GM19099 (cell line): Measurements from ENCODE around the gene USP3.

Experiments used
- POLR2A ChIP-seq: IDR thresholded peaks from 3 replicates; pipeline ENCODE4 v1.6.1; 2011; ENCODE audit warnings: low read depth; ENCODE audit not compliant: insufficient read length; ENCODE audit errors: extremely low read depth

USP3 gene

DNA sequence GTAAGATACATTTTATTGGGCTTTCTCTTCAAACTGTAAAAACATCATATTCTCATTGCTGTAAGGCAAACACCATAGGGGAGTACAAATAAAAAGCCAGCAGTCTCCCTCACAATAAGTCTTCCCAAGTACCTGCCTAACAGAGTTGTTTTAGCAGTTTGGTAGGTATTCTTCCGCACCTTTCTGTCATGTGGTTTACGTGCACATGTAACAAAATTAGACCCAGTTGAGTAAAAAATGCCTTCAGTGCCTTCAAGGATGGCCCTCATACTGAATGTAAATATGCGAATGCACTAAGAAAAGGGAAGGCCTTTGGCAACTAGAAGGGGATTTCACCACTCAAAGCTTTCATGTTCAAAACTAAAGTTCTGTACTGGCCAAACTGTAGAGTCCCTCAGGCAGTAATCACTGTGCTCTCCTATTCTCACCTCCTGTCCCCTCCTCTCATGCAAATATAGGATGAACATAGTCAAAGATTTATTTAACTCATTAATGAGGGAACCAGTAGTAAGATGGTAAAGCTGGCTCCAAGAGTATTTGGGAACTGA, 26.4 kb downstream of the USP3 start:
- TF ChIP-seq POLR2A: no peak

DNA sequence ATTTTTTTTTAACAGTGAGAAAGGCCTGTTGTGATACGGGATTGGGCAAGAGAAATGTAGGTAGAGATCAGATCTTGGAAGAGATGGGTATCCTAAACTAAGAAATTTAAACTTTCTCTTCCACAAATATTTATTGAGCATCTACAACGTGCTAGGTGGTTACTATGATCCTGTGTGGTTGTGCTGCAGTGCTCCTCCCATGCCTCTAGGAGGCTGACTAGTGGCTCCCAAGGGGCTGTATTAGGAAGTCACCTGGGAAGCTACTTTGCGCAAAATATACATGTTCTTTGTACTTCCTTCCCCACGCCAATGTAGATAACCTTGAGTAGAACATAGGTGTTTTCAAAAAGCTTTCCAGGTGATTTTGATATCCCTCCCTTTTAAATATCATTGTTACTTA, 27.2 kb downstream of the USP3 start:
- no peak for TF ChIP-seq POLR2A

DNA sequence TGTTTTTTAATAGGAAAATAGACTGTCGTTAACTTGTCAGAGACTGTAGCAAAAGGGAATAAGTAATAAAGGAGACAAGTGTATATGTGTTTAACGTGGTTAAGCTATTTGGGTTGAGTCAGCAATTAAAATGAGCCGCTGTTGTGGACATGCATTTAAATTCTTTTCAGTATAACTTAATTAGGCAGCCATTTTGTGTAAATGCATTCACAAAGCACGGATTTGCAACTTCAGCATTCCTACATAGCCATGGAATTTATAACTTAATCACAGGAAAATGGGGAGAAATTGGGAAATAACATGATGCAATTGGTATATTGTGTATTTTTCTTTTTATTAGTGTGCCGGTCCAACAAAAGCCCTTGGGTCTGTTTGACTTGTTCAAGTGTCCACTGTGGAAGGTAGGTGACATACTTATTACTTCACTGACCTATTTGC, 27.9 kb downstream of the USP3 start:
- TF ChIP-seq POLR2A: no peak

DNA sequence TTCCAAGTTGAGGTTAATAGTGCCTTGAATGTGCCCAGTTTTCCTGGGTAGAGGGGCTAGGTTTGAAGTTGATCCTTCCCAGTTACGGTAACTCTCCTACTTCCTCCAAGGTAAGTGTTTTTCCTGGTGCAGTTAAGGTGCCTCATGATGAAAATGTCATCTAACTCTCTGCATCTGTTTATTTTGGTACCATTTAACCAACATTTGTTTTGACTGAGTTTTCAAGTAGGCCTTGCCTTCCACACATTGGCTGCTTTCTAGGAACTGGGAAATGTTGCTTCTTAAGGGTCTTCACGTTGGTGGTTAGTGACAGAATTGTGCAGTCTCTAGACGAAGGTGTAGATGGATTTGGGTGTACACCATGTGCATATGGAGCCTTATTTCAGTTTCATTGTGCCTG, 31.3 kb downstream of the USP3 start:
- TF ChIP-seq POLR2A: no peak

- no peak for TF ChIP-seq POLR2A
Measured at GRCh38 chr15:63538876-63539275, 34.5 kb downstream of the USP3 start.

DNA sequence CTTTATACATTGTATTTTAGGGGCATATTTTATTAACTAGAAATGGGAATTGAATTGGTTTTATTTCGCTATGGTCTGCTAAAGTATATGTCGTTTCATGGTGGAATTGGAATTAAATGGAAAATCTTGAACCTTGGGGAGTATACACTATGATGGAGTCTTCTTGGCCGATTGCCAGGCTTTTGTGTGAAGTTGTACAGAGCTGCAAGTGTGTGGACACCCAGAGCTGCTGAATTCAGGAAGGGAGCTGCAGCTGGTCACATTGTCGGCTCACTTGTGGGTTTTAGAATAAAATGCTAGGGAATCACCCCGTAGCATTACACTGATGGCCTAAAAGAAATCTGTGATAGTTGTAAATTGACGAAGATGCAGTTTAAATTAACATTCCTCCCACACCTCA, 35.1 kb downstream of the USP3 start:
- TF ChIP-seq POLR2A: no peak

GRCh38 chr15:63539998-63540397, 35.6 kb downstream of the USP3 start:
- TF ChIP-seq POLR2A: no peak

DNA sequence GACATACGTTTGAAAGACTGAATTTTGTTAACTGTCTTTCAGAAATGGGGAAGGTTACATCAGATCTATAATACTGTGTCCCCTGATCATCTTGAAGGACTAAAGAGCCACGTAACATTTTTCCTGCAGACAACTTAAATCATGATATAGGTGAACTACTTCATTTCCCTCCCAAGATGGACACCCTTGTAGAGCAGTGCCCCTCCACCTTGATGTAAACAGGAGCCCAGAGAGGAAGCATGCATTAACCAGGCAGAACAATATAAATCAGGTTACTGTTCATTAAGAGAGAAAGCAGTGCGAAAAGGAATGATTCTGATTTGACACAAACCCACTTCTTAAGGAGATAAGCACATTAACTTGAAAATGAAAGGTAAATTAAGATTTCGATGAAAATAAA, 36.1 kb downstream of the USP3 start:
- TF ChIP-seq POLR2A: no peak

DNA sequence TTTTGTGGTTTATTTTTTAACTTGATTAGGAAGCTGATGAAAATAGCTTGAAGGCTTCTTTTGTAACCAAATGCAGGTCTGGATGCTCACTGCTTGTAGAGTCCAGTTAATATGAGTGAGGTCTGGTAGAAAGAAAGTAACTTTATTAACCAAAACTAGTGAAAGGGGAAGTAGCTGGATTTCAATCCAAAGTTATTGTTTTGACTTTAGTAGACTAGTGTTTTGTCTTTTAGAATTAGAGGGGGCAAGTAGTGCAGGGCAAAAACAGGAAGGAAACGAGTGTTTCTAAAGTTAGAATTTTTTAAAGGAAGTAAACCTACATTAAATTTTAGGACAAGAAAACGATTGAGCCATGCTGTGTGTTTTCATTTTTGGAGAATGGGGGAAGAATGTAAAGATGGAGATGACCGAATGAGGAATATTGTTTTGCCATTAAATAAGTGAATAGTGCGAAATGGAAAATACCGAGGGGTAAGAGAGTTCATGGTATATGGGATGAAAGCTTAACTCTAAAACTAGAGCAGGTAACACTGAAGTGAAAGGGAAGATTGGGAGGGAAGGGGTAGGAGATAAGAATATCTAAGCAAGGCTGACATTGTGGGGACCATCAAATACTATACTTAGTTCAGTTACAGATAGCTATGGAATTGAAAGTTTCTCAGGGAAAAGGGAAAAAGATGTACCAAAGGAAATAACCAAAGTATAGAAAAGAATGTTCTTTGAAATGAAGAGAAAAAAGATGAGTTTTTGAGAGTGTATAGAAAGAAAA, 40.0 kb downstream of the USP3 start:
- no peak for TF ChIP-seq POLR2A

- no peak for TF ChIP-seq POLR2A
Measured at GRCh38 chr15:63545520-63545919, 41.1 kb downstream of the USP3 start.

GRCh38 chr15:63551400-63551799, 47.0 kb downstream of the USP3 start:
- TF ChIP-seq POLR2A: no peak

DNA sequence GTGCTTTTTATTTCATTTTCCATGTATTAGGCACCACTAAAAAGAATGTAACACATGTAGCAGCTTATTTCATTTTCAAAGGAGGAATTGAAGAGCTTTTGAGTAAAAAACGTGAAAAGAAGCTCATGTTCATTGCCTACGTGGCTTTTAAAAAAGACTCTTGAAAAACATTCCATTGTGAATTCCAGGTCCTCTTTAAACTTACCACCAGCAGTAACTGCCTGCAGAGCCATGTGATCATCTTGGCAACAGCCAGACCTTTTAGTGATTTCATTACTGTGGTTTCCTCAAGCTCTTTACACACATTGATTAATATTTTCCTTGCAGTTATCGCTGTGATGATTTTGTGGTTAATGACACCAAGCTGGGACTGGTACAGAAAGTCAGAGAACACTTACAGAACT, 49.0 kb downstream of the USP3 start:
- TF ChIP-seq POLR2A: no peak

- no peak for TF ChIP-seq POLR2A
Measured at GRCh38 chr15:63554337-63554927, 50.0 kb downstream of the USP3 start.

DNA sequence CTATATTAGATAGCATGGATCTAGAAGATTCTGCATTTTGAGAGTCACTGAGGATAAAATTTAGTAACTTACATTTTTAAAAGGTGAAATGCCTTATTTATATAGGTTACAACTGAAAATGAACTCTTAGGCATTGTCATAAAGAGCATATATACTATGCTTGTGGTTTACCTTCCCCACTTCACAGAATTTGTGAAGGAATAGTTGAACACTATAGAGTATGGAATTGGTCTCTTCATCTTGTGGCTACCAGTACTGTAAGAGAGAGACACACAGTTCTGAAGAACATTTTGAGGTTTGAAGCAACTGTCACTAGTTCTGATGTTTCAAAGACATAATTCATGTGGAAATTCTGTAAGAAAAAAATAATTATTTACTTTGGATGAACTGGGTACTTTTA, 51.1 kb downstream of the USP3 start:
- no peak for TF ChIP-seq POLR2A

DNA sequence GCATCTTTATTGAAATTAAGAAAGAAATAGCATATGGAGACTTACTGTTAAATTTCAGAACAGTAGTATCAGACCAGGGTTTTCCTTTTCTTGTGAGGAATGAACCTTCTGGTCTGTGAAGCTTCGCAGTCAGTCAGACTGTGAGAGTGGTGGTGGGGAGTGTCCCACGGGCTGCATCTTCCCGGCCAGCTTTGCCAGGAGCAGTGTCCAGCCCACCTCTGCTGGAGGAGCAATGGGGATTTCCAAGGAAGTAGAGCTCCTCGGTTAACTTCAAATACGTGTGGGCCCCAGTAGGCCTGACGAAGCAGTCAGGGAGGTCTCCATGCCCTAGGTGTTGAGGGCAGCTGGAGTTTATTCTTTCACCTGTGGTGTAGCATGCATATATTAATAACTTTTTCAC, 51.9 kb downstream of the USP3 start:
- no peak for TF ChIP-seq POLR2A

GRCh38 chr15:63556736-63557135, 52.3 kb downstream of the USP3 start:
- TF ChIP-seq POLR2A: no peak
